ENCODE measurements around the gene DNAJB8.

Gene DNAJB8

GRCh38 chr3:128424508-128425069 is 42.1 kb downstream of the DNAJB8 start:
- DNase-seq: no peak

GRCh38 chr3:128423525-128424147 is 43.1 kb downstream of the DNAJB8 start:
- no peak for DNase-seq

- no peak for DNase-seq
Measured at GRCh38 chr3:128422762-128423524, 43.7 kb downstream of the DNAJB8 start.

- no peak for DNase-seq
Measured at GRCh38 chr3:128421966-128422365, 44.7 kb downstream of the DNAJB8 start.

GRCh38 chr3:128421439-128421836 is 45.3 kb downstream of the DNAJB8 start:
- no peak for DNase-seq

- no peak for DNase-seq
Measured at GRCh38 chr3:128420720-128421438, 45.8 kb downstream of the DNAJB8 start.

- no peak for DNase-seq
Measured at GRCh38 chr3:128420289-128420688, 46.4 kb downstream of the DNAJB8 start.

- DNase-seq: no peak
Measured at GRCh38 chr3:128419311-128419710, 47.4 kb downstream of the DNAJB8 start.

- DNase-seq: no peak
Measured at GRCh38 chr3:128418900-128419299, 47.8 kb downstream of the DNAJB8 start.

- no peak for DNase-seq
Measured at GRCh38 chr3:128416578-128417211, 50.0 kb downstream of the DNAJB8 start.

GRCh38 chr3:128415773-128416577 is 50.7 kb downstream of the DNAJB8 start:
- no peak for DNase-seq

- DNase-seq: no peak
Measured at GRCh38 chr3:128415200-128415772, 51.4 kb downstream of the DNAJB8 start.

- DNase-seq: no peak
Measured at GRCh38 chr3:128413413-128414205, 53.1 kb downstream of the DNAJB8 start.

GRCh38 chr3:128413003-128413370 is 53.7 kb downstream of the DNAJB8 start:
- DNase-seq: no peak

Measured in NCI-H2171 (cell line).